ENCODE results near the gene NTSR1.

The NTSR1 gene

DNA sequence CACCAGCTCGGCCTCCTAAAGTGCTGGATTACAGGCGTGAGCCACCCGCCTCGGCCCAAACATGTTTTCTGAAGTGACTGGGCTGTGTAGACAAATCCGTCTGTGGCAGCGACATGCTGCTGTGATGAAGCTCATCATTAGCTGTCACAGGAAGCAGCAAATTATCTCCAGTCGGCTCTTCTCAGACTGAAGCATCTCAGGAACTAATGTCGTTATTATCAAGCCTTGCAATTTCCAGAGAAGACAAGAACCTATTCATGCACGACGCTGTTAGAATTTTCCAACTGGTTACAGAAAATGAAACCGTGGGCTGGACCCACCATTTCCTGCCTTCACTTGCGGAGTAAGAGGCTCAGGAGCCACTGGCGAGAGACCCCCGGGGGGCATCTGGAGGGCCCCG lies 17.1 kb upstream of the NTSR1 start:
- Histone ChIP-seq H3K79me2 (ENCODE audit: insufficient read depth, low read length) (no peaks in the 10 kb centered on the region), H3K27me3 (ENCODE audit: insufficient read depth, low read length, poor library complexity, severe bottlenecking) (no peaks in the 10 kb centered on the region), H2AFZ (ENCODE audit: low read length) (no peak overlapping the region), H3K4me2 (ENCODE audit: low read depth, low read length, poor library complexity, severe bottlenecking) (no peak overlapping the region), H3K4me1 (ENCODE audit: insufficient read depth, low read length, poor library complexity, severe bottlenecking) (no peaks in the 10 kb centered on the region), H3K9me3 (ENCODE audit: insufficient read depth, low read depth, low read length) (no peaks in the 10 kb centered on the region), H3K4me3 (ENCODE audit: low read length, poor library complexity, severe bottlenecking) (no peak overlapping the region), H3K36me3 (ENCODE audit: insufficient read depth, low read length) (no peaks in the 10 kb centered on the region), H3K9me2 (replicated peaks; ENCODE audit: low read depth, low read length) (no peaks in the 10 kb centered on the region), H3K9ac (ENCODE audit: low read depth, low read length, poor library complexity, severe bottlenecking) (no peak overlapping the region), H3F3A (ENCODE audit: low read depth) (no peaks in the 10 kb centered on the region), H4K20me1 (ENCODE audit: insufficient read depth, low read length, poor library complexity, severe bottlenecking) (no peaks in the 10 kb centered on the region)
- no peak for TF ChIP-seq EZH2phosphoT487 (IDR thresholded peaks at IDR 0.05; ENCODE audit: borderline replicate concordance)
- TF ChIP-seq, protein P1, sequence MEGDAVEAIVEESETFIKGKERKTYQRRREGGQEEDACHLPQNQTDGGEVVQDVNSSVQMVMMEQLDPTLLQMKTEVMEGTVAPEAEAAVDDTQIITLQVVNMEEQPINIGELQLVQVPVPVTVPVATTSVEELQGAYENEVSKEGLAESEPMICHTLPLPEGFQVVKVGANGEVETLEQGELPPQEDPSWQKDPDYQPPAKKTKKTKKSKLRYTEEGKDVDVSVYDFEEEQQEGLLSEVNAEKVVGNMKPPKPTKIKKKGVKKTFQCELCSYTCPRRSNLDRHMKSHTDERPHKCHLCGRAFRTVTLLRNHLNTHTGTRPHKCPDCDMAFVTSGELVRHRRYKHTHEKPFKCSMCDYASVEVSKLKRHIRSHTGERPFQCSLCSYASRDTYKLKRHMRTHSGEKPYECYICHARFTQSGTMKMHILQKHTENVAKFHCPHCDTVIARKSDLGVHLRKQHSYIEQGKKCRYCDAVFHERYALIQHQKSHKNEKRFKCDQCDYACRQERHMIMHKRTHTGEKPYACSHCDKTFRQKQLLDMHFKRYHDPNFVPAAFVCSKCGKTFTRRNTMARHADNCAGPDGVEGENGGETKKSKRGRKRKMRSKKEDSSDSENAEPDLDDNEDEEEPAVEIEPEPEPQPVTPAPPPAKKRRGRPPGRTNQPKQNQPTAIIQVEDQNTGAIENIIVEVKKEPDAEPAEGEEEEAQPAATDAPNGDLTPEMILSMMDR (conservative IDR thresholded peaks at IDR 0.05; ENCODE audit: low read length): no peak

DNA sequence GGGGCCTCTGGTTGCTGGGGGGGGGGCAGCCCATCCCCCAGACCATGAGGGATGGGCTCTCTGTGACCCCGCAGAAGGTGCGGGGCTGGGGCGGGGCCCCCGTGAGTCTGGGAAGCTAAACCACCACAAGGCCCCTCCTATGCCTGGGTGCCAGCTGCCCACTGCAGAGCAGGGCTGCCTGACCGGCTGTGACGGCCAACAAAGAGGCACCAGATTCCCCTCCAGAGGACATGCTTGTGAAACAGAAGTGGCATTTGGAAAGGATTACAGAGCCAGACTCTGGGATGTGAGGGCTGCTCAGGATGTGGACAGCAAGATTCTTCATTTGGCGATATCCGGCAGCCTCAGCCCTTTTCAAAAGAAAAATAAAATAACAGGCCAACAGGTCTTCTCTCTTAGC lies 16.5 kb upstream of the NTSR1 start:
- no peaks in the 10 kb centered on the region for H3K79me2 ChIP-seq (ENCODE audit: insufficient read depth, low read length)
- no peaks in the 10 kb centered on the region for H4K20me1 ChIP-seq (ENCODE audit: insufficient read depth, low read length, poor library complexity, severe bottlenecking)
- H3K36me3 ChIP-seq (ENCODE audit: insufficient read depth, low read length): no peaks in the 10 kb centered on the region
- no peak overlapping the region for H3K9ac ChIP-seq (ENCODE audit: low read depth, low read length, poor library complexity, severe bottlenecking)
- no peaks in the 10 kb centered on the region for H3K9me2 ChIP-seq (replicated peaks; ENCODE audit: low read depth, low read length)
- no peak overlapping the region for H2AFZ ChIP-seq (ENCODE audit: low read length)
- TF ChIP-seq, protein P1 (conservative IDR thresholded peaks at IDR 0.05; ENCODE audit: low read length): no peak
- TF ChIP-seq EZH2phosphoT487 (IDR thresholded peaks at IDR 0.05; ENCODE audit: borderline replicate concordance): no peak
- H3K4me1 ChIP-seq (ENCODE audit: insufficient read depth, low read length, poor library complexity, severe bottlenecking): no peaks in the 10 kb centered on the region
- H3K27me3 ChIP-seq (ENCODE audit: insufficient read depth, low read length, poor library complexity, severe bottlenecking): no peaks in the 10 kb centered on the region
- H3F3A ChIP-seq (ENCODE audit: low read depth): no peaks in the 10 kb centered on the region
- H3K4me2 ChIP-seq (ENCODE audit: low read depth, low read length, poor library complexity, severe bottlenecking): no peak overlapping the region
- no peak overlapping the region for H3K4me3 ChIP-seq (ENCODE audit: low read length, poor library complexity, severe bottlenecking)
- no peaks in the 10 kb centered on the region for H3K9me3 ChIP-seq (ENCODE audit: insufficient read depth, low read depth, low read length)

DNA sequence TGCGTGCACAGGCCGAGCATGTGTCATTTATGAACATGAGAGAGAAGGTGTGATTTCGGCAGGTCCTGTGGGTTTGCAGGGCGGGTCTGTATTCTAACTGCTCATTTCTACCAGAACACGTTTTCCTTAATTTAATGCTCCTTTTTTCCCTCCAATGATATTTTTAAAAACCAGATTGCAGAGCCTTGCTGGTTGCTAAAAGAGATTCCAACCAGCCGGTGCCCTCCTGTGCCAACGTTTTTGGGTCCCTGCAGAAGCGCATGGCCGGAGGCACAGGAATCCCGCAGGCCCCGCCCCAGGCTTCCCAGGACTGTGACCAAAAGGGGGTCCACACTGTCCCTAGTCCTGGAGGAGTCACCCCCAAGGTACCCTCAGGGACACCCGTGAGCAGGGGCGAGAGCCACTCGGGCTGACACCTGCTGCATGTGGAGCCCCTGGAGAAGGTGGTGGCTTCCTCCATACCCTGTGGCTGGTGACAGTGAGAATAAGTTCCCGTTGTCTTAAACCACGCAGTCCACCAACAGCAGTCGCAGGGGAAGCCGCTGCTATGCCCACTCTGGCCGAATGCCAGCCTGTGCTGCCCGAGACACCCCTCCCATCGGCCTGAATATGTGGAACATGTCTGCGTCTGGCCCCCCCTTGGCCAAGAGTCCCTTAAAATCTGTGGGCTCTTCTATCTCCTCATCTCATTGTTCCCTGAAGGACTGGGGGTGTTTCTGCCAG lies 15.7 kb upstream of the NTSR1 start:
- Histone ChIP-seq H2AFZ (ENCODE audit: low read length) (no peak overlapping the region), H3F3A (ENCODE audit: low read depth) (no peaks in the 10 kb centered on the region), H3K4me1 (ENCODE audit: insufficient read depth, low read length, poor library complexity, severe bottlenecking) (no peaks in the 10 kb centered on the region), H3K36me3 (ENCODE audit: insufficient read depth, low read length) (no peaks in the 10 kb centered on the region), H3K4me3 (ENCODE audit: low read length, poor library complexity, severe bottlenecking) (no peak overlapping the region), H3K27me3 (ENCODE audit: insufficient read depth, low read length, poor library complexity, severe bottlenecking) (no peaks in the 10 kb centered on the region), H3K79me2 (ENCODE audit: insufficient read depth, low read length) (no peaks in the 10 kb centered on the region), H3K9ac (ENCODE audit: low read depth, low read length, poor library complexity, severe bottlenecking) (no peak overlapping the region), H3K4me2 (ENCODE audit: low read depth, low read length, poor library complexity, severe bottlenecking) (no peak overlapping the region), H3K9me2 (replicated peaks; ENCODE audit: low read depth, low read length) (no peaks in the 10 kb centered on the region), H4K20me1 (ENCODE audit: insufficient read depth, low read length, poor library complexity, severe bottlenecking) (no peaks in the 10 kb centered on the region), H3K9me3 (ENCODE audit: insufficient read depth, low read depth, low read length) (no peaks in the 10 kb centered on the region)
- no peak for TF ChIP-seq EZH2phosphoT487 (IDR thresholded peaks at IDR 0.05; ENCODE audit: borderline replicate concordance)
- TF ChIP-seq, protein P1 (conservative IDR thresholded peaks at IDR 0.05; ENCODE audit: low read length): no peak

All from Loucy (cell line).